ENCODE results near the gene CAPG.

Gene CAPG

DNA sequence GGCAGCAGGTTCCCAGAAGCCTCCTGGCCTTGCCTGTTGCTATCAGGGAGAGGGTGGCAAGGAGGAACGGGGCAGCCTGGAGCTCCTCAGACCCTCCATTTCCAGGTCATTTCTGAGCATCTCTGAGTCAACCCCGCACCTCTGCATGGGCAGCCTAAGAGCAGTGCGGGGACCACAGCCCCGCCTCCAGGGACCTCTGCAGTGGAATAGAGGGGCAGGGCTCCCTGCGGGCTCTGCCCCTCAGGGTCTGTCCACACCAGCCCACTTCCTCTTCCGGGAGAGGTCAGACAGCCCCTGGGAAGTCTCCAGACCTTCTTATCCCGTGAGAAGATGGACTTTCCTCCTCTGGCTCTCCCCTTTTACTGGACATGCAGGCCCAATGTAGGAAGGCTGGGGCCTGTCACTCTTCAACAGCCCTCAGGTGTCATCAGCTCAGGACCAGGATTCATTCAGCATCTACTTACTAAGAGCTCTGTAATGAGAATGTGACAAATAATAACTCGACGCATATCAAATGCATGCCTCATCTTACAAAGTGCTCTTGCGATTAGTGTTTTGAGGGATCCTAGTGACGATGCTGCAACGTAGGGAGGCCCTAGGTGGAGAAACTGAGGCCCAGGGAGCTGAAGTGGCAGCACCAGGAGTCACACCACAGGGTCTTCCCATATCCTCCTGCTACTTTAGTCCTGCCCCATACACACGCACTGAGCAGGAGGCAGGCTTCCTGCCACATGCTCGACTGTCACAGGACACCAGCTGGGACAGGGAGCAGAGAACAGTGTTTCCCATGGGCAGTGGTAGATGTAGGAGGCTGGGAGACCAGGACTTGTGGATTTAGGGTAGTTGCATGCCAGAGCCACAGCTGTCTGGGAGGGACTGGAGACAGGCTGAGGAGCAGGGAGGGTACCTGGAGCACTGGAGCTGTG lies 36.4 kb upstream of the CAPG start:
- POLR2A ChIA-PET: interaction anchor here (1.3 to 5.9 kb wide), 5 partner anchors 9 to 92 kb away, joined by 4 to 35 read pairs (median 14); partner anchors contain the start of genes MAT2A and SH2D6
- TF ChIP-seq SP1 (IDR thresholded peaks at IDR 0.05) (no peak), FOXA1 (IDR thresholded peaks at IDR 0.05) (no peak), TARDBP (IDR thresholded peaks at IDR 0.05) (no peak), ARNT (IDR thresholded peaks at IDR 0.05) (no peak), BHLHE40 (IDR thresholded peaks at IDR 0.05; ENCODE audit: borderline replicate concordance) (no peak), HDGF (IDR thresholded peaks at IDR 0.05; ENCODE audit: borderline replicate concordance) (no peak), SUZ12 (IDR thresholded peaks at IDR 0.05) (no peak), FOXK2 (IDR thresholded peaks at IDR 0.05) (no peak), ELF4 (IDR thresholded peaks at IDR 0.05) (no peak), ZNF384 (IDR thresholded peaks at IDR 0.05) (no peak), NFRKB (IDR thresholded peaks at IDR 0.05) (no peak), CTBP1 (IDR thresholded peaks at IDR 0.05; ENCODE audit: borderline replicate concordance) (no peak), FOXM1 (IDR thresholded peaks at IDR 0.05; ENCODE audit: borderline replicate concordance) (no peak), L3MBTL2 (conservative IDR thresholded peaks at IDR 0.05) (no peak), LEF1 (IDR thresholded peaks at IDR 0.05; ENCODE audit: borderline replicate concordance) (no peak)
- TF ChIP-seq, protein P1, sequence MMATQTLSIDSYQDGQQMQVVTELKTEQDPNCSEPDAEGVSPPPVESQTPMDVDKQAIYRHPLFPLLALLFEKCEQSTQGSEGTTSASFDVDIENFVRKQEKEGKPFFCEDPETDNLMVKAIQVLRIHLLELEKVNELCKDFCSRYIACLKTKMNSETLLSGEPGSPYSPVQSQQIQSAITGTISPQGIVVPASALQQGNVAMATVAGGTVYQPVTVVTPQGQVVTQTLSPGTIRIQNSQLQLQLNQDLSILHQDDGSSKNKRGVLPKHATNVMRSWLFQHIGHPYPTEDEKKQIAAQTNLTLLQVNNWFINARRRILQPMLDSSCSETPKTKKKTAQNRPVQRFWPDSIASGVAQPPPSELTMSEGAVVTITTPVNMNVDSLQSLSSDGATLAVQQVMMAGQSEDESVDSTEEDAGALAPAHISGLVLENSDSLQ (IDR thresholded peaks at IDR 0.05): no peak
- CTCF ChIA-PET: no interaction called here
- no peak for DNase-seq (ENCODE audit: extremely low spot score)

DNA sequence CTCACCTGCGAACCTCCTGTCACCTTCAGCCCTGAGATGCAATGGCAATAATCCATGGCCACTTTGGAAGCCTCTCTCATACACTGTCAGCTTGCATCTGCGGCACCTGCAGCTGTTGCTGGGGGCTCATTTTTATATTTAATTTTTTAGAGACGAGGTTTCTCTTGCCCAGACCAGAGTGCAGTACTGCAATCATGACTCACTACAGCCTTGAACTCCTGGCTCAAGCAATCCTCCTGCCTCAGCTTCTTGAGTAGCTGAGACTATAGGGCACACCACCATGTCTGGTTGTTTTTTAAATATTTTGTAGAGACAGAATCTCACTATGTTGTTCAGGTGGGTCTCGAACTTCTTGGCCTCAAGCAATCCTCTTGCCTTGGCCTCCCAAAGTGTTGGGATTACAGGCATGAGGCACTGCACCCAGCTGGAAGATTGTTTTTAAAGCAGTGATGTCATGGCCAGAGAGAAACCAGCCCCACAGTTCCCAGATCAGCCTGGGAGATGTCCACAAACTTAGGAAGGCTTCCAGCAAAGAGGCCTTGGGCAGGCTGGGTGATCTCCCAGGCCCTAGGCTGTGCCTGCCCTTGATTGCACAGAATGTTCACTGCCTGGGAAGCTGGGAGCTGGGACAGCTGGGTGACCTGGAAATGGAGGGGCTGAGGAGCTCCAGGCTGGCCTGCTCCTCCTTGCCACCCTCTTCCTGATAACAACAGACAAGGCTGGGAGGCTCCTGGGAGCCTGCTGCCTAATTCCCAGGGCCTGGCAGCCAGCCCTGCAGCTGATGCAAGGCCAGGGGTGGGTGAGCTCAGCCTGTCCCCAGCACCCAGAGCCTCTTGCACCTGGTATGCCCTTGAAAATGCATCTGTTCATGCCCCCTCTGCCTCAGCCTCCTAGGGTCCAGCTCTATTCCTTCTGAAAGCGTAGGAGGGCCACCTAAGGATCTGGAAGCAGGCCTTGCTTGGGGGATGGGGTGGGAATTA lies 35.4 kb upstream of the CAPG start:
- no peak for DNase-seq (ENCODE audit: extremely low spot score)
- TF ChIP-seq, protein P1 (IDR thresholded peaks at IDR 0.05): no peak
- TF ChIP-seq TARDBP (IDR thresholded peaks at IDR 0.05): no peak
- no peak for TF ChIP-seq ELF4 (IDR thresholded peaks at IDR 0.05)
- no peak for TF ChIP-seq HDGF (IDR thresholded peaks at IDR 0.05; ENCODE audit: borderline replicate concordance)
- no peak for TF ChIP-seq SP1 (IDR thresholded peaks at IDR 0.05)
- no peak for TF ChIP-seq ZNF384 (IDR thresholded peaks at IDR 0.05)
- no peak for TF ChIP-seq FOXA1 (IDR thresholded peaks at IDR 0.05)
- no peak for TF ChIP-seq NFRKB (IDR thresholded peaks at IDR 0.05)
- no peak for TF ChIP-seq FOXM1 (IDR thresholded peaks at IDR 0.05; ENCODE audit: borderline replicate concordance)
- TF ChIP-seq BHLHE40 (IDR thresholded peaks at IDR 0.05; ENCODE audit: borderline replicate concordance): no peak
- TF ChIP-seq CTBP1 (IDR thresholded peaks at IDR 0.05; ENCODE audit: borderline replicate concordance): no peak
- TF ChIP-seq SUZ12 (IDR thresholded peaks at IDR 0.05): no peak
- CTCF ChIA-PET: interaction anchor here (1.0 kb wide), 1 partner anchor 25 kb away, joined by 3 read pairs; no protein-coding TSS in a partner anchor
- POLR2A ChIA-PET: interaction anchor here (1.0 to 5.9 kb wide), 8 partner anchors 8 to 94 kb away, joined by 3 to 35 read pairs (median 7); partner anchors contain the start of genes MAT2A and SH2D6

DNA sequence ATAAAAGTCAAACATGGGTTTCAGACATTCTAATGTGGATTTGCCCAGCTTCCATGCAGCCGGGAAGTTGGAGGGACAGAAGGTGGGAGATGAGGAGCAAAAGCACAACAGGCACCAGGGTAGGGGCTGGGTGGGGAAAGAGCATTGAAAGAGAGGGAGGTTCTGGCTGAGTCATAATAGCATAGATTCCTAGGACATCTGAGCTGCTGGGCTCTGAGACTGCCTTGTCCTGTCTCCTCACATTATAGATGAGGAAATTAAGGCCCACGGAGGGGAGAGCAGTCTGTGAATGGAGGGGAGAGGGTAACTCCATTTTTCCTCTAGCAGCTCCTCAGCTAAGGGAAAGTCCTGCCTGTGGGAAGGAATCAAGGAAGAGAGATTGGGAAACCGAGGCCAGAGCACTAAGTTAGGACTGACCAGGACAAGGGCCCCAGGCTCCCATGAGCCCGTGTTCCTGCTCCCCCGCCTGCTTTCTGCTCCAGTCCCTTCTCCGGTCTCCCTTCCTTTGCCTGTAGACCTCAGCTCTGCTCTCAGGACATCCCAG lies 34.5 kb upstream of the CAPG start:
- ChIA-PET POLR2A (interaction anchor here (1.0 to 5.9 kb wide), 5 partner anchors 11 to 95 kb away, joined by 3 to 35 read pairs (median 6); partner anchors contain the start of genes MAT2A and SH2D6), CTCF (interaction anchor here (0.6 kb wide), 1 partner anchor 15 kb away, joined by 4 read pairs; no protein-coding TSS in a partner anchor)
- no peak for DNase-seq (ENCODE audit: extremely low spot score)
- TF ChIP-seq L3MBTL2 (conservative IDR thresholded peaks at IDR 0.05) (no peak), SUZ12 (IDR thresholded peaks at IDR 0.05) (no peak), TARDBP (IDR thresholded peaks at IDR 0.05) (no peak), LEF1 (IDR thresholded peaks at IDR 0.05; ENCODE audit: borderline replicate concordance) (no peak), ZNF384 (IDR thresholded peaks at IDR 0.05) (no peak)

DNA sequence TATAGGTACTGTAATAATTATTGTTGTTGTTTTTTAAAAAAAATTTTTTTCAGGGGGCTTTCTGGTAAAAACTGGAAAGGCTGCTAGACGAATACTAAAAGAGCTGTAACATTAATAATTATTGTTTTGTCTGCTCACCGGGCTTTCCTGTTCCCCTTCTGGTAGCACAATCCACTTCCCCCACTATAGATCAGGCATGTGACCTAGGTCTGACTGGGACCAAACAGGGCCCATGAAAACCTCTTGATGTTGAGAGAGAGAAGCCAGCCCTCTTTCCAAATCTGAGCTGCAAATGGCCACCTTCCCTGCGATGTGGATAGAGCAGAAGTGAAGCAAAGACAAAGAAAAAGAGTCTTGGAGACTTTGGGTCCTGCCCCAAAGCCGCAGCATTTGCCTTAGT lies 31.7 kb upstream of the CAPG start:
- CTCF ChIA-PET: no interaction called here
- TF ChIP-seq TARDBP (IDR thresholded peaks at IDR 0.05) (no peak), BHLHE40 (IDR thresholded peaks at IDR 0.05; ENCODE audit: borderline replicate concordance) (no peak), SP1 (IDR thresholded peaks at IDR 0.05) (no peak), FOXK2 (IDR thresholded peaks at IDR 0.05) (no peak), FOXM1 (IDR thresholded peaks at IDR 0.05; ENCODE audit: borderline replicate concordance) (no peak), NFRKB (IDR thresholded peaks at IDR 0.05) (no peak), ZNF384 (IDR thresholded peaks at IDR 0.05) (no peak), HDGF (IDR thresholded peaks at IDR 0.05; ENCODE audit: borderline replicate concordance) (no peak), L3MBTL2 (conservative IDR thresholded peaks at IDR 0.05) (no peak), CTBP1 (IDR thresholded peaks at IDR 0.05; ENCODE audit: borderline replicate concordance) (no peak), ARNT (IDR thresholded peaks at IDR 0.05) (no peak), ELF4 (IDR thresholded peaks at IDR 0.05) (no peak), FOXA1 (IDR thresholded peaks at IDR 0.05) (no peak)
- POLR2A ChIA-PET: interaction anchor here (0.7 to 3.2 kb wide), 3 partner anchors 97 to 136 kb away, joined by 3 to 13 read pairs (median 4); partner anchors contain the start of gene MAT2A
- DNase-seq (ENCODE audit: extremely low spot score): no peak

DNA sequence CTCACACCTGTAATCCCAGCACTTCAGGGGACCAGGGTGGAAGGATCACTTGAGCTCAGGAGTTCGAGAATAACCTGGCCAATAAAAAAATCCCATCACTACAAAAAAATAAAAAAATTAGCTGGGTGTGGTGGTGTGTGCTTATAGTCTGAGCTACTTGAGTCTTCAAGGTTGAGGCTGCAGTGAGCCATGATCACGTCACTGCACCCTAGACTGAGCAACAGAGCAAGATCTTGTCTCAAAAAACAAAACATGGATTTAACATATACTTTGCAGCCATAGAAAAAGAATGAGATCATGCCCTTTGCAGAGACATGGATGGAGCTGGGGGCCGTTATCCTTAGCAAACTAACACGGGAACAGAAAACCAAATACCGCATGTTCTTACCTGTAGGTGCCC lies 30.6 kb upstream of the CAPG start:
- POLR2A ChIA-PET: interaction anchor here (3.2 kb wide), 1 partner anchor 98 kb away, joined by 13 read pairs; the partner anchor contains the start of gene MAT2A

More for the DNA sequence above, 30.6 kb upstream of the CAPG start:
- TF ChIP-seq, protein P1 (IDR thresholded peaks at IDR 0.05): no peak
- TF ChIP-seq LEF1 (IDR thresholded peaks at IDR 0.05; ENCODE audit: borderline replicate concordance): no peak
- TF ChIP-seq SP1 (IDR thresholded peaks at IDR 0.05): no peak
- TF ChIP-seq ZNF384 (IDR thresholded peaks at IDR 0.05): no peak
- no peak for TF ChIP-seq ELF4 (IDR thresholded peaks at IDR 0.05)
- no peak for TF ChIP-seq NFRKB (IDR thresholded peaks at IDR 0.05)
- TF ChIP-seq TARDBP (IDR thresholded peaks at IDR 0.05): no peak
- no peak for DNase-seq (ENCODE audit: extremely low spot score)
- CTCF ChIA-PET: no interaction called here

All from HEK293T (cell line).